GM12891 (cell line): ENCODE measurements around the gene EDN1.

Source experiments
- POLR2A ChIP-seq: IDR thresholded peaks from 2 replicates; pipeline ENCODE4 v1.6.1; 2011; ENCODE audit warnings: low read depth, low read length, control low read depth
- POLR2AphosphoS5 ChIP-seq: IDR thresholded peaks from 2 replicates; pipeline ENCODE4 v1.6.1; 2011; ENCODE audit warnings: low read depth, low read length, control low read depth
- TAF1 ChIP-seq: IDR thresholded peaks from 2 replicates; pipeline ENCODE4 v1.6.1; 2011; ENCODE audit warnings: low read depth, low read length, control low read depth

DNA sequence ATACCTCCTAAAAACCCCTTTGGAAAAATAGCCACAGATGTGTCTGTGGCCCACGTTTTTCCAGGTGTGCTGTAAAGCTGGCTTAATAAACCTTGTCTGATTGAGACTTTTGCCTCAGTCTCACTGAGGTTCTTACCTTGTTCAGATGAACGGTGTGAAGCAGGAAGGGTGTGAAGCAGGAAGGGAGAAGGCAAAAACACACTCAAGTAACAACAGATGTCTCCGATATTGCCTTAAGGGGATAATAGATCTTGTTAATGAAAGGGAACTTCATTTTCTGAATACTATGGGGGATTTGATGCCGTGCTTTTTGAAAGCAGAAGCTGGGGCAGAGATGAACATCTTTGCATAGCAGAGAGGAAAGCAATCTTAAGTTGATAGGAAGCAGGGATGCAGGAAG is 37.8 kb downstream of the EDN1 start:
- no peak for TF ChIP-seq POLR2A
- TF ChIP-seq TAF1, result no peak
- no peak for TF ChIP-seq POLR2AphosphoS5
